GM10847 (cell line): ENCODE measurements around the gene SVIL.

ENCODE experiments used
- POLR2A ChIP-seq: IDR thresholded peaks from 2 replicates; pipeline ENCODE4 v1.6.1; 2011; ENCODE audit not compliant: insufficient read length; ENCODE audit errors: extremely low read depth

The SVIL gene

GRCh38 chr10:29461042-29461441 is 173.7 kb downstream of the SVIL start:
- TF ChIP-seq POLR2A, result no peak

- no peak for TF ChIP-seq POLR2A
Measured at GRCh38 chr10:29455095-29455494, 179.7 kb downstream of the SVIL start.

- no peak for TF ChIP-seq POLR2A
Measured at GRCh38 chr10:29454250-29454649, 180.5 kb downstream of the SVIL start.

- TF ChIP-seq POLR2A, result no peak
Measured at GRCh38 chr10:29452546-29452945, 182.2 kb downstream of the SVIL start.

GRCh38 chr10:29451946-29452345 is 182.8 kb downstream of the SVIL start:
- no peak for TF ChIP-seq POLR2A

- TF ChIP-seq POLR2A, result no peak
Measured at GRCh38 chr10:29450405-29450804, 184.4 kb downstream of the SVIL start.

GRCh38 chr10:29448125-29448524 is 186.6 kb downstream of the SVIL start:
- no peak for TF ChIP-seq POLR2A

GRCh38 chr10:29446327-29446726 is 188.4 kb downstream of the SVIL start:
- no peak for TF ChIP-seq POLR2A

- no peak for TF ChIP-seq POLR2A
Measured at GRCh38 chr10:29443745-29444523, 190.8 kb downstream of the SVIL start.

- no peak for TF ChIP-seq POLR2A
Measured at GRCh38 chr10:29440981-29441380, 193.8 kb downstream of the SVIL start.

GRCh38 chr10:29438271-29438670 is 196.5 kb downstream of the SVIL start:
- TF ChIP-seq POLR2A, result no peak

GRCh38 chr10:29437871-29438270 is 196.9 kb downstream of the SVIL start:
- TF ChIP-seq POLR2A, result no peak

- TF ChIP-seq POLR2A, result no peak
Measured at GRCh38 chr10:29435809-29436501, 198.8 kb downstream of the SVIL start.

GRCh38 chr10:29434111-29434510 is 200.7 kb downstream of the SVIL start:
- TF ChIP-seq POLR2A, result no peak

- TF ChIP-seq POLR2A, result no peak
Measured at GRCh38 chr10:29431711-29432110, 203.1 kb downstream of the SVIL start.

GRCh38 chr10:29430101-29430500 is 204.7 kb downstream of the SVIL start:
- no peak for TF ChIP-seq POLR2A
